Loucy (cell line): ENCODE data around the gene DDX20.

Source experiments
- EZH2phosphoT487 ChIP-seq: fragments of 200-600 bp; IDR thresholded peaks from 2 replicates; pipeline ENCODE4 v1.6.1; 2018; ENCODE audit warnings: antibody characterized with exemption, mild to moderate bottlenecking, moderate library complexity, borderline replicate concordance
- TF ChIP-seq, protein P1 (sequence below): fragments of 200-600 bp; sonication (generic); conservative IDR thresholded peaks from 2 replicates; pipeline ENCODE4 v1.5.1; 2014; ENCODE audit warnings: mild to moderate bottlenecking, antibody characterized with exemption, low read length

- TF ChIP-seq, protein P1, sequence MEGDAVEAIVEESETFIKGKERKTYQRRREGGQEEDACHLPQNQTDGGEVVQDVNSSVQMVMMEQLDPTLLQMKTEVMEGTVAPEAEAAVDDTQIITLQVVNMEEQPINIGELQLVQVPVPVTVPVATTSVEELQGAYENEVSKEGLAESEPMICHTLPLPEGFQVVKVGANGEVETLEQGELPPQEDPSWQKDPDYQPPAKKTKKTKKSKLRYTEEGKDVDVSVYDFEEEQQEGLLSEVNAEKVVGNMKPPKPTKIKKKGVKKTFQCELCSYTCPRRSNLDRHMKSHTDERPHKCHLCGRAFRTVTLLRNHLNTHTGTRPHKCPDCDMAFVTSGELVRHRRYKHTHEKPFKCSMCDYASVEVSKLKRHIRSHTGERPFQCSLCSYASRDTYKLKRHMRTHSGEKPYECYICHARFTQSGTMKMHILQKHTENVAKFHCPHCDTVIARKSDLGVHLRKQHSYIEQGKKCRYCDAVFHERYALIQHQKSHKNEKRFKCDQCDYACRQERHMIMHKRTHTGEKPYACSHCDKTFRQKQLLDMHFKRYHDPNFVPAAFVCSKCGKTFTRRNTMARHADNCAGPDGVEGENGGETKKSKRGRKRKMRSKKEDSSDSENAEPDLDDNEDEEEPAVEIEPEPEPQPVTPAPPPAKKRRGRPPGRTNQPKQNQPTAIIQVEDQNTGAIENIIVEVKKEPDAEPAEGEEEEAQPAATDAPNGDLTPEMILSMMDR, result no peak
- TF ChIP-seq EZH2phosphoT487, result no peak
Measured at GRCh38 chr1:111733992-111734341, 21.7 kb upstream of the DDX20 start.
